ENCODE measurements around the gene S1PR5.
A peak's percentile ranks its signal among the peaks of the same experiment; 100 is the strongest.
"Not testable (repeated sequence)": the region's sequence is repeated elsewhere in the genome, so short reads cannot be mapped to it uniquely, and the experiment has no call there.

S1PR5 gene

DNA sequence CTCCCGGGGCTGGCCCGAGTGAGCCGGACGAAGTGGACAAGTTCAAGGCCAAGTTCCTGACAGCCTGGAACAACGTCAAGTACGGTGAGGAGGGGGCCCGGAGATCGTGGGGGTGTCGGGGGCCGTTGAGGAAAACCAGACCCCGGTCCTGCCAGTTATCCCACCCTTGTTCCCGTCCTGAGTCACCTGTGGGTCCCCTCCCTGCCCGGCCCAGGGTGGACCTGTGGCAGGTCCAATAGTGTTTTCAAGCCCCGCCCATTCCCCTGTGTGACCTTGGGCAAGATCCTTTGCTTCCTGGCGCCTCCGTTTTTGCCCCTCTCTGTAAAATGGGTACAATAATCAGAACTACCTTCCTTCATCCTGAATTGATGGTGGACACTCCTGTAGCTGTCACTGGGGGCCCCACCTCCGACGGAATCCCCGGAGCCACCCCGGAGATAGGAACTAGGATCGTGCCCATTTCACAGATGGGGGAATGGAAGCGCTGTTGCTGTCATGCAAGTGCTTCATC is 27.1 kb upstream of the S1PR5 start:
- no peak for DNase-seq (ENCODE audit: low spot score)

DNA sequence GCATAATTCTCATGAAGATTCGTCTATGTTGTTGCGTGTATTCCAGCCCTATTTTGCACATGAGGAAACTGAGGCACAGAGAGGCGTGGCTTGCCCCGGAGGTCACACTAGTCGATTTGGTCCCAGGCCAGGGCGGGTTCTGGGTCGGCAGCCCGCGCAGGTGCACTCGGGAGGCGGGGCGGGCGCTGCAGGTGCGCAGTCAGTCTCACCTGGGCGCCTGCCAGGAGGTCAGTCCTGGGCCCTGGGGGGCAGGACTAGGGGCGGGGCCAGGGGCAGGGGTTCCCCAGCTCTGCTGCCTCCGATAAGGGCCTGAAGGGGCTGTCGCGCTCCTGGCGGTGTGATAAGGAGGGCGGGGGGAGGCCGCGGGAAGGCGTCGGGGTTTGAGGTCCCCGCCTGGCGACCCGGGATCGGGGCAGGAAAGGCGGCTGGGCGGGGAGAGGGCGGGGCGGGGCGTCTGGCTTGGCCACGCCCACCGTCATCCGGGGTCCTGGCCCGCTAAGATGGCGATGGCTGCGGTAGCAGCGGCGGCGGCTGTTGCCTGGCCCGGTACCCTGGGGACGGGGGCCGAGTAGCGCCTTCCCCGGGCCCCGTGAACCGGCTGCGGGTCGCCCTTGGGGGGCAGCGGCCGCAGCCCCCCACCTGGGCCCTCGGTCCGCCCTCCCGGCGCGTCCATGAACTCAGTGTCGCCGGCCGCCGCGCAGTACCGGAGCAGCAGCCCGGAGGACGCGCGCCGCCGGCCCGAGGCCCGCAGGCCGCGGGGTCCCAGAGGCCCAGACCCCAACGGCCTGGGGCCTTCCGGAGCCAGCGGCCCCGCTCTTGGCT is 26.4 kb upstream of the S1PR5 start, which contains the start of gene ATG4D:
Gene ATG4D (plus strand): TSS at position 485 of the 822 bp plus-strand sequence. CDS start 187 bp downstream, at position 672.
- peak; percentile 65 for DNase-seq (ENCODE audit: low spot score)

DNA sequence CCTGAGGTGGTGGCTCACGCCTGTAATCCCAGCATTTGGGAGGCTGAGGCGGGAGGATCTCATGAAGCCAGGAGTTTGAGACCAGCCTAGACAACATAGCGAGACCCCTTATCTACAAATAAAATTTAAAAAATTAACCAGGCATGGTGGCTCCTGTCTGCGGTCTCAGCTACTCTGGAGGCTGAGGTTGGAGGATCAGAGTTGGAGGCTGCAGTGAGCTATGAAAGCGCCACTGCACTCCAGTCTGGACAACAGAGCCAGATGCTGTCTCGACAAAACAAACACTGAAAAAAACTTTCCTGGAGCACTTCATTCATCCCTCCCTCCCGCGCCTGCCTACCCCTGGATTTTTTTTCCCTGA is 25.8 kb upstream of the S1PR5 start:
- no peak for DNase-seq (ENCODE audit: low spot score)

DNA sequence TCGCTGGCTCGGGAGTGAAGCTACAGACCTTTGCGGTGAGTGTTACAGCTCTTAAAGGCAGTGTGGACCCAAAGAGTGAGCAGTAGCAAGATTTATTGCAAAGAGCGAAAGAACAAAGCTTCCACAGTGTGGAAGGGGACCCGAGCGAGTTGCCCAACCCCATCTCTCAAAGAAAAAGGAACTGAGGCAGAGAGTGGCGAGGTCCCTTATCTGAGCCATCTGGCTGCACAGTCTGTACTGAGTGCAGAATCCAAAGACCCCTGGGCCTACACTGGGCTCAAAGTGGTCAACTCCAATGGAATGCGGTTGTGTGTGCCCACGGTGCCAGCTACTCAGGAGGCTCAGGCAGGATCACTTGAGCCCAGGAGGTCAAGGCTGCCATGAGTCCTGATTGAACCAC is 21.8 kb upstream of the S1PR5 start:
- DNase-seq (ENCODE audit: low spot score) = not testable (repeated sequence)

DNA sequence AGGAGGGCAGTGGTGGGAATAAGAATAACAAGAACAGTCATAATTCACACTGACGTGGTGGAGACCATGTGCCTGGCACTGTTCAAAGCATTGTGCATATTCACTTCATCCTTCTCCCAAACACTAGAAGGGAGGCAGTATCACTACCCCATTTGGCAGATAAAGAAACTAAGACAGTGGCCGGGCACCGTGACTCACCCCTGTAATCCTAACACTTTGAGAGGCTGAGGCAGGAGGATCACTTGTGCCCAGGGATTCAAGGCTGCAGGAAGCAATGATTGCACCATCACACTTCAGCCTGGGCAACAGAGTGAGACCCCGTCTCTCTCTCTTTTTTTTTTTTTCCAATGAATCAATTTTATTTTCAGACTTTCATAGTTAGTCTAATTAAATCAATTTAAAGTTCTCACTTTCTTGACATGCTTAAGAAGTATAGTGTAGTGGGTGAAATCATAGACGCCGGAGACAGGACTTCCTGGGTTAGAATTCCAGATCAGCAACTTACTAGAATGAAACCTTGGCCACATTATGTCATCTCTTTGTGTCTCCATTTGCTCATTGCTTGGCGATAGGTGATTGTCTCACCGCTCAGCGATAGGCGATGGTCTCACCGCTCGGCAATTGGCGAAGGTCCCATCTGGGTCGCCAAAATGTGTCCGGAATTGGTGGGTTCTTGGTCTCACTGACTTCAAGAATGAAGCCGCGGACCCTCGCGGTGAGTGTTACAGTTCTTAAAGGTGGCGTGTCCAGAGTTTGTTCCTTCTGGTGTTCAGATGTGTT is 21.1 kb upstream of the S1PR5 start:
- DNase-seq (ENCODE audit: low spot score) = no peak

DNA sequence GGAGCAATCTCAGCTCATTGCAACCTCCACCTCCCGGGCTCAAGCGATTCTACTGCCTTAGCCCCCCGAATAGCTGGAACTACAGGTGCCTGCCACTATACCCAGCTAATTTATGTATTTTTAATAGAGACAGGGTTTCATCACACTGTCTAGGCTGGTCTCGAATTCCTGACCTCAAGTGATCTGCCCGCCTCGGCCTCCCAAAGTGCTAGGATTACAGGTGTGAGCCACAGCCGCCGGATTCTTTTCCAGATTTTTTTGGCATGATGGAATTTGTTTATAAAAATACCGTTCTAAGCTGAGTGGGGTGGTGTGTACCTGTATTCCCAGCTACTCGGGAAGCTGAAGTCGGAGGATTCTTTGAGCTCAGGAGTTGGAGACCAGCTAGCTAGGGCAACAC is 20.4 kb upstream of the S1PR5 start:
- no peak for DNase-seq (ENCODE audit: low spot score)

DNA sequence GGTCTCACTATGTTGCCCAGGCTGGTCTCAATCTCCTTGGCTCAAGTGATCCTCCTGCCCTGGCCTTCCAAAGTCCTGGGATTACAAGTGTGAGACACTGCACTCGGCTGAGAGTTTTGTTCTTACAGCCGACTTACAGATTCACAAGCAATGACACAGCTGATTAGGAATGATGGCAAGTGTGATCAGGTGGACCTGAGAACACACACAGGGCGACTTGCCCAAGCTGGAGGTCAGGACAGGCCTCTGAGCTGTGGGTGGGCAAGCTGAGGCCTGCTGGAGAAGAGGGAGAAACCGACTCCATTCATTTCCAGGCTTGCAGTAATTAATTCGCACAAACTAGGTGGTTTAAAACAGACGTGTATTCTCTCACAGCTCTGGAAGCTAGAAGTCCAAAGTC is 18.4 kb upstream of the S1PR5 start:
- DNase-seq (ENCODE audit: low spot score) = no peak

DNA sequence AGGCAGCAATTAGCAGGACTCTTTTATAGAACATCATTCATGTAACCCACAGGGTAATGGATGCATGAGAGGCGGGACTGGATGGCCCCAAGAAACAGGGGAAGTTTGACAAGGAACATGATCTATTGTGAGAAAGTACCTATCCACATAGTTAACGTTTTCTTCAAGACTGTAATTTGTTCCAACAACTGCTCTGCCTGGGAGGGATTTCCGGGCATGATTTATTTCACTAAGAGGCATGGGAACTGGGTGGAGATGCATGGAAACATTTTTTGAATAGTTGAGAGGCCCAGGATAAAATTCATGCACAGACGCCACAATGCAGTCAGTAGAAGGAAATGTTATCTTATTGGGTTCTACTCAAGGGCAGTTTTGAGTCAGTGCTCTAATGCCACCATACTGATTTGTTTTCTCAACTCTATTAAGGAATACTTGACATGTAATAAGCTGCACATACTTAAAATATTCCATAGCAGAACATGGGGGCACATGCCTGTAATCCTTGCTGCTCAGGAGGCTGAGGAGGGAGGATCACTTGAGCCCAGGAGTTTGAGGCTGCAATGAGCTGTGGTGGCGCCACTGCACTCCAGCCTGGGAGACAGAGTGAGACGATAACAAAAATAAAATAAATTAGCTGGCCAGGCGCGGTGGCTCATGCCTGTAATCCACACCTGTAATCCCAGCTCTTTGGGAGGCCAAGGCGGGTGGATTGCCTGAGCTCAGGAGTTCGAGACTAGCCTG is 16.6 kb upstream of the S1PR5 start:
- no peak for DNase-seq (ENCODE audit: low spot score)

DNA sequence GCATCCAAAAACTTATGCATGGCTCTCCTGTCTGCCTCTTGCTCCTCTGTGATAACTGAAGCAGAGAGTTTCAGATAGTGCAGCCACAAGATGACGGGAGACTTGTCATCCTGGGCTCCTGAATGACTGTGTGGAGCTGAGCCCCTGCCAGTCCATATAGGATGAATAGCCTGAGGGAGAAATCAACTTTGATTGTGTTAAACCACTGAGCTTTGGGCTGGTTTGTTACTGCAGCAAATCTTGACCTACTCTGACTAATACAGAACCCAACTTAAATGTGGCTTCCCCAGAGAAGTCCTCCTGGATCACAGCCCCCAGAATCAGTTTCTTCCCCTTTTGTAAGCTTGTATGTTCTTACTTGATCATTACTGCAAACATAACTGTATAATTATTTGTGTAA is 15.2 kb upstream of the S1PR5 start:
- DNase-seq (ENCODE audit: low spot score) = no peak

DNA sequence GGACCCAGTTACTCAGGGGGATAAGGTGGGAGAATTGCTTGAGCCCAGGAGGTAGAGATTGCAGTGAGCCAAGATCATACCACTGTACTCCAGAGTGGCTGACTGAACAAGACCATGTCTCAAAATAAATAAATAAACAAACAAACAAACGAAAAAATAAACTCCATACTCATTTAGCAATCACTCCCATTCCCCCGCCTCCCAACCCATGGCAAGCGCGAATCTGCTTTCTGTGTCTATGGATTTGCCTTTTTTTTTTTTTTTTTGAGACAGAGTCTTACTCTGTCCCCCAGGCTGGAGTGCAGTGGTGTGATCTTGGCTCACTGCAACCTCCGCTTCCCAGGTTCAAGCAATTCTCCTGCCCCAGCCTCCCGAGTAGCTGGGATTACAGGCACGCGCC is 9.6 kb upstream of the S1PR5 start:
- DNase-seq (ENCODE audit: low spot score) = not testable (repeated sequence)

DNA sequence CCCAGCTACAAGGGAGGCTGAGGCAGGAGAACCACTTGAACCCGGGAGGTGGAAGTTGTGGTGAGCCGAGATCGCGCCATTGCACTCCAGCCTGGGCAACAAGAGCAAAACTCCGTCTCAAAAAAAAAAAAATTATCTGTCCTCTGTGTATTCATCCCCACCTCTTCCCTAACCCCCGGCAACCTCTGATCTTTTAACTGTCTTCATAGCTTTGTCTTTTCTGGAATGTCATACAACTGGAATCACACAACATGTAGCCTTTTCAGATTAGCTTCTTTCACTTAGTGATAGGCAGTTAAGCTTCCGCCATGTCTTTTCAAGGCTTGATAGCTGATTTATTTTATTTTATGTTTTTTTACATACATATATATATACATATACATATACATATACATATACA is 8.4 kb upstream of the S1PR5 start:
- no peak for DNase-seq (ENCODE audit: low spot score)

DNA sequence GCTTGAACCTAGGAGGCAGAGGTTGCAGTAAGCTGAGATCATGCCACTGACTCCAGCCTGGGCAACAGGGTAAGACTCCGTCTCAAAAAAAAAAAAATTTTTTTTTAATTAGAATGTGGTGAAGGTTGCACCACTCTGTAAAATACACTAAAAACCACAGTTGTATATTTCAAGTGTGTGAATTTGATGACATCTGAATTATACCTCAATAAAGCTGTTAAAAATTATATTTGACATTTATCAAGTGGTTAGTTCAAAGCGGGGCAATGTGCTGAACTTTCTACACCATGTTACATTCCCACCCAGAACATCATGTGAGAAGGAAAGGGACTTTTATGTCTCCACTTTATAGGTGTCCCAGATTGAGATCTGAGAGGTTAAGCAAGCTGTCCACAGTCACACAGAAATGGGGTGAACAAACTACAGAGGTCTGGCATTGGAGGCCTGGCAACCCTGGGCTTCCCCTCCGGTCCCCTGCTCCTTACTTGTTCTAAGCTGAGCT is 5.9 kb upstream of the S1PR5 start:
- no peak for DNase-seq (ENCODE audit: low spot score)

DNA sequence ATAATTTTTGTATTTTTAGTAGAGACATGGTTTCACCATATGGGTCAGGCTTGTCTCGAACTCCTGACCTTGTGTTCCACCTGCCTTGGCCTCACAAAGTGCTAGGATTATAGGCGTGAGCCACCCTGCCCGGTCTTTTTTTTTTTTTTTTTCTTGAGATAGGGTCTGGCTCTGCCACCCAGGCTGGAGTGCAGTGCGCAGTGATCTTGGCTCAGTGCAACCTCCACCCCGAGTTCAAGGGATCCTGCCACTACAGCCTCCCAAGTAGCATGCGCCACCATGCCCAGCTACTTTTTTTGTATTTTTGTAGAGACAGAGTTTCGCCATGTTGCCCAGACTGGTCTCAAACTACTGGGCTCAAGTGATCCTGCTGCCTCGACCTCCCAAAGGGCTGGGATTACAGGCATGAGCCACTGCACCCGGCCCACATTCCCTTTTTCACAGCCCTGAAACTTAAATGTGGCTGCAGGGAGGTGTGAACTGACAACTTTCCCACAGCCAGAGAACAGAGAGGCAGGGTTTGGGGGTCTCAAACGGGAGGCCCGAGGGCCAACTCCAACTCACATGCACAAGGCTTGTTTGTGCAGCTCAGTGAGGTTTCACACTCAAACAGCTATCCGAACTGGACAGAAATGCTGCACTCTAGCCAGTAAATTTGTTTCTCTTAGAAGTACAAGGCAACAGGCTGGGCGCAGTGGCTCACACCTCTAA is 4.4 kb upstream of the S1PR5 start:
- no peak for DNase-seq (ENCODE audit: low spot score)

DNA sequence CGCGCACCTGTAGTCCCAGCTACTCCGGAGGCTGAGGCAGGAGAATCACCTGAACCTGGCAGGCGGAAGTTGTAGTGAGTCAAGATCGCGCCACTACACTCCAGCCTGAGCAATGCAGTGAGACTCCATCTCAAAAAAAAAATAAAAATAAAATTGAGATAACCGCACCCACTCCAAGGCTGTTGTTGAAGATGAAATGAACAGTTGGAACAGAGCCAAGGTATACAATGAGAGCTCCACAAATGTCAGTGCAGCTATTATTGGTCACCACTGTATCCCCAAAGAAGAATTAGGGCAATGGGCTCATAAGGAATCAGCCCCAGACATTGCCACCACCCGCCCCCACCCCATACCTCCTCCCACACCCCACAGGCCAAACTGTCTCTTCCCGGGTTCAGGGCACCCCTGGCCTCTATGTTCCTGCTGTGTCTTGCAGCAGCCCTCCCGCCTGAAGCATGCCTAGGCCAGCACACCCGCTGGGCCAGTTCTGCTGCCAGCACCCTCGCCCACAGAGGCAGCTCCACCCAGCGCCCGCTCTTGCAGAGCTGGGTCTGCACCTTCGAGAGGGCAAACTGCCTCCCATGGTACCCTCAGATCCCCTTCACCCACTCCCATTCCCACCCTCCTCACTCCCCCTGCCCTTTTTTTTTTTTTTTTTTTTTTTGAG is 3.5 kb upstream of the S1PR5 start:
- DNase-seq (ENCODE audit: low spot score) = no peak

DNA sequence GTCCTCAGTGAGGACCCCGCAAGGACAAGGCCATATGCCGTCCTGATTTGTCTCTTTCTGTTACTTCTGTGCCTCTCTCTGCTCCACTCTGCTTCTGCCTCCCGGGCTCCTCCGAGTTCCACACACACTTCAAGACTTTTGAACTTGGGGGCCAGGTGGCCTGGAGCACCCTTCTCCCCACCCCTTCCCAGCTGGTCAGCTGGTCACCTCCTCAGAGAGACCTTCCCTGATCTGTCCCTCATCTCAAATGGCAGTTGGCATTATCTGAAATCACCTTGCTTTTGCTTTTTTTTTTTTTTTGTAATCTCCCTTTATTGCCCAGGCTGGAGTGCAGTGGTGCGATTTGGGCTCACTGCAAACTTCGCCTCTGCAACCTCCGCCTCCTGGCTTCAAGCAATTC is 2.2 kb upstream of the S1PR5 start:
- DNase-seq (ENCODE audit: low spot score) = no peak

DNA sequence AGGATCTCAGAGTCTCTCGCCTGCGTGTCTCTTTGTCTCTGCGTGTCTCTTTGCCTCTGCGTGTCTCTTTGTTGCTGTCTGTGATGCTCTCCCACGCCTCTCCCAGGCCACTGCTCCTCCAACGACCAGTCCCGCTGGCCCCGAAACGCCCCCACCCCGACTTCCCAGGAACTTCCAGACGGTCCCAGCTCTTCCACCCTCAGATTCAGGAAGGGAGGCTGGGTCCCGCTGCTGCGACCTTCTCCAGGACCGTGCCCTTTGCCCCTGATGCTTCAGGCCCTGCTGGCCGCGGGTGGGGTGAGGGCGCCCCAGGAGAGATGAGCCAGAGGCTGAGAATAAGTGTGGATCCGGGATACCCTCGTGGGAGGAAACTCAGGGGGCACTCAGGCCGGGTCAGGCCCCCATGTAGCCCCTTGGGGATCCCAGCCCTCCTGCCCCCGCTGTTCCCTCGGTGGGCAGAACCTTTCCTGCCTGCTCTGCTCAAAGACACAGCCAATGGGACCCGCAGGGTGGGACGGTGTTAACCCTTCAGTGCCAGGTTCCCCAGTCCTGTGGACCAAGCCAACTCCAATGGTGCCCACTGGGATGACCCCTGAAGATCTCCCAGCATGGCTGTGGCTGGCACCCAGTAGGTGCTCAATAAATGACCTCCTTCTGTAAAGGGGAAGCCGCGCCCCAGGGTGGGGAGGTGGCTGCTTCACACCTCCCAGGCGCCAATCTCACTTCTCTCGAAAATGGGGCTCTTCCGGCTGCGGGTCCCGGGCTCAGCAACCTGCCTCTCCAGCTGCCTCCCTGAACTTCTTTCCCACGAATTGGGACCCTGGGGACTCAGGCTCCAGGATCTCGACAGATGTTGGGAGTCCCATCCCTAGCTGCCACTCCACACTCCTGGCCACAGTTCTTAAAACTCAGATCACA is 1.5 kb upstream of the S1PR5 start:
- DNase-seq (ENCODE audit: low spot score) = no peak

DNA sequence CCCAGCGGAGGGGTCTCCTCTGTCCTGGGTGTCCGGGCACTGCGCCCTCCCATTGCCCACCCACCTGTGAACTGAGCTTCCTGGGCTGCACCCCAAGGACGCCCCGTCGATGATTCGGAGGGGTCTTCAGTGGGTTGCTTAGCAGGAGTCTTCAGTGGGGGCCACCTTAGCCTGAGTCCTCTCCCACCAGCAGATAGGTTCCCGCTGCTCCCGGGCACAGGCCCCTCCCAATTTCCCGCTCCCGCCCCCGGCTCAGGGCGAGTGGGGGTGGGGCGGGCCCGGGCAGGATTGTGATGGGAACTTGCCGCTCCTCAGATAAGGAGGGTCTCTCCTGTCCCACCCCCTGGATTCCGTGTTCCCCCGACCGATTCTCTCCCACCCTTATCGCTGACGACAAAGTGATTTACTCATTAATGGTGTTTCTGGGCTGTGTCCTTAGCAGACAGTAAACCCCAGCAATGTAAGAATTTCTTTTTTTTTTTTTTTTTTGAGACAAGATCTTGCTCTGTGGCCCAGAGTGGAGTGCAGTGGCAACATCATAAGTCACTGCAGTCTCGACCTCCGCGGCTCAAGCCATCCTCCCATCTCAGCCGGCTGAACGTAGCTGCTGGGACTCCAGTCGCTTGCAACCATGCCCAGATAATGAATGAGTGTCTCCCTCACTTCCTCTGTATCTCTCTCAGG is 655 bp upstream of the S1PR5 start:
- peak; percentile 43 for DNase-seq (ENCODE audit: low spot score)

DNA sequence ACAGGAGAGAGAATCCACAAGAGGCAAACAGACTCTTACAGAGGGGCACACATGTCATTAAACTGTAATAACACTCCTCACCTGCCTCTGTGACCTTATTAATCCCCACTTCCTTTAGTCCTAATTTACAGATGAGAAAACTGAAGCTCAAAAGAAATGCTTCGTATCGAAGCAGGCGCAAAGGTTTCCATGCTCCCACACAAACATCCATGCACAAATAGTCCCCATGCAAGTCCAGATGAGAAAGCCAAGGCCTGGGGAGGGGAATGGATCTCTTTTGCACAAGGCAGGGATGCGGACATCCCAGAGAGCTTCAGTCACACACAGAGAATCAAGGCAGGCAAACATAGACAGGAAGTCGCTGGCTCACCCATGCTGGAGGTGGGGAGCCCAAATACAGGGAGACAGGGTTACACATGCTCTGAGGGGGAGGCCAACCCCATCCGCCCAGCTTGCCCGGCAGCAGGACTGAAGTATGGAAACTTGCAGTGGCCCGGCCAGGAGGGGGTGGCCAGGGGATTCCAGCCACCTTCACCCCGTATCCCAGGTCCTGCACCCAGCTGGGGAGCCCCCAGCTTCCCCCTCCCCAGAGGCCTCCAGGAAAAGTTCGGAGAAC is 468 bp downstream of the S1PR5 start:
- DNase-seq (ENCODE audit: low spot score) = peak; percentile 23

DNA sequence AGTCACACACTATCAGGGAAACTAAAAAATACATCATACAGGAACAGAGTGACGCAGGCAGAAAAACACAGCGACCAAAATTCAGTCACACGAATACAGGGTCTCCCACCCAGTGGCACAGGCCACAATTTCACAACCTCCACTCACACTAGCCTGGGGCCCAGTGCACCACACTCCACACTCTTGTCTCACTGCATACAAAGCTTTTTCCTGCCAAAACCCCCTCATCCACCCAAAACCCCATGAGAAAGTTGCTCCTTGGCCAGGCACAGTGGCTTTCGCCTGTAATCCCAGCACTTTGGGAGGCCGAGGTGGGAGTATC is 1.2 kb downstream of the S1PR5 start:
- DNase-seq (ENCODE audit: low spot score) = no peak

Data from cerebellar cortex (tissue), 1 donor.